Common myeloid progenitor, CD34-positive (primary cell): ENCODE data around the gene NUDT22.

Source experiments
- CTCF ChIA-PET: fragments of 350-600 bp; sonication (Branson Sonifier 250); formaldehyde crosslinking; loops from one replicate; lab custom pipeline; 2021; ENCODE audit warnings: antibody characterized with exemption; lab: Charles Lee
- POLR2A ChIA-PET: fragments of 350-600 bp; sonication (Branson Sonifier 250); formaldehyde crosslinking; loops from one replicate; lab custom pipeline; 2021; ENCODE audit warnings: antibody characterized with exemption; lab: Charles Lee
- DNase-seq, 3 donors: peaks; one replicate each; pipeline versions ENCODE4 v3.0.0 to v3.0.0-alpha.2; 2013
- H3K27ac ChIP-seq, 2 experiments: 1 replicate in 1 of 2; 2 replicates in 1 of 2; pipeline ENCODE4 v1.7.0; 2013; ENCODE audit warnings: inconsistent platforms in 2 of 2, low read length in 2 of 2, mild to moderate bottlenecking in 2 of 2, low read depth in 1 of 2, moderate library complexity in 1 of 2; ENCODE audit not compliant: severe bottlenecking in 2 of 2, insufficient read depth in 1 of 2, poor library complexity in 1 of 2
- H3K27me3 ChIP-seq, 5 experiments: replicated peaks in 2 of 5; 1 replicate in 3 of 5; 2 replicates in 2 of 5; pipeline versions ENCODE4 v1.6.1 to v1.7.0; 2013; ENCODE audit warnings: low read length in 4 of 5, mild to moderate bottlenecking in 2 of 5, moderate library complexity in 2 of 5, inconsistent platforms in 1 of 5; ENCODE audit not compliant: insufficient read depth in 5 of 5, control insufficient read depth in 4 of 5
- H3K36me3 ChIP-seq, 4 experiments: 1 replicate in 2 of 4; 2 replicates in 2 of 4; pipeline versions ENCODE4 v1.6.1 to v1.7.0; 2013; ENCODE audit warnings: low read length in 3 of 4, control low read depth in 1 of 4, mild to moderate bottlenecking in 1 of 4; ENCODE audit not compliant: control insufficient read depth in 4 of 4, insufficient read depth in 4 of 4
- H3K4me1 ChIP-seq, 4 experiments: 1 replicate in 3 of 4; 2 replicates in 1 of 4; pipeline versions ENCODE4 v1.6.1 to v1.7.1; 2013; ENCODE audit warnings: low read length in 3 of 4, mild to moderate bottlenecking in 3 of 4, control low read depth in 1 of 4, inconsistent platforms in 1 of 4, moderate library complexity in 1 of 4; ENCODE audit not compliant: control insufficient read depth in 4 of 4, insufficient read depth in 4 of 4; ENCODE audit errors: control extremely low read depth in 1 of 4
- H3K4me3 ChIP-seq, 7 experiments: 1 replicate in 4 of 7; 2 replicates in 3 of 7; pipeline versions ENCODE4 v1.5.1 to v1.7.0; 2013; ENCODE audit warnings: mild to moderate bottlenecking in 7 of 7, low read length in 6 of 7, moderate library complexity in 6 of 7, inconsistent platforms in 2 of 7, low read depth in 2 of 7, control low read depth in 1 of 7; ENCODE audit not compliant: insufficient read depth in 4 of 7, control insufficient read depth in 1 of 7; ENCODE audit errors: extremely low read depth in 1 of 7
- H3K9me3 ChIP-seq, 5 experiments: 1 replicate in 4 of 5; 2 replicates in 1 of 5; pipeline versions ENCODE4 v1.6.1 to v1.7.1; 2013; ENCODE audit warnings: low read length in 4 of 5, mild to moderate bottlenecking in 2 of 5, inconsistent platforms in 1 of 5, low read depth in 1 of 5, moderate library complexity in 1 of 5; ENCODE audit not compliant: control insufficient read depth in 4 of 5, insufficient read depth in 2 of 5; ENCODE audit errors: control extremely low read depth in 1 of 5
- WGBS: methylation state at CpG from one replicate; pipeline ENCODE4 v1.1.5; 2013; ENCODE audit not compliant: insufficient coverage; 5-methylcytosine and 5-hydroxymethylcytosine counted together

Gene NUDT22

DNA sequence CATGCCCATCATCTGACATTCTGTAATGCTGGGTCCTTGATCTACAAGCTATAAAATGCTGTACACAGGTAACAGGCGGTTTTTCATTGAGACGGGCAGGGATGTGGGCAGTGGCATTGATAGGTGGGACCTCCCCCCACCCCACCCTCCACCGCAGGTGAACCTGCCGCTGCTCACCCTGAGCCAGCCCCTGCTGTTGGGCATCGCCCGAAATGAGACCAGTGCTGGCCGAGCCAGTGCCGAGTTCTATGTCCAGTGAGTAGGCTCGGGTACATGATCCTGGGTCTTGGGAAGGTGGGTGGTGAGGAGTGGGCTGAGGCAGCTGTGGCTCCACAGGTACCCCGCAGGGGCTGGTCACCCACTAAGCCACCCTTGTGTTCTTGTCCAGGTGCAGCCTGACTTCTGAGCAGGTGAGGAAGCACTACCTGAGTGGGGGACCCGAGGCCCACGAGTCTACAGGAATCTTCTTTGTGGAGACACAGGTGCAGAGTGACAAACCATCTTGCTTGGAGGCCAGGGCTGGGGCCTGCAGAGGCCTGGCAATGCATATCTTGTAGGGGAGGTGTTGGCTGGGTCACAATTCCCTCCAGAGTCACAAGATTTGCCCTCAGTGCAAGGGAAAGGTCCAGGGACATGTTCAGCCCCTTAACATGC is 3.1 kb downstream of the NUDT22 start:
- Histone ChIP-seq H3K27me3 (no peaks in the 10 kb centered on the region), H3K4me3 (peak overlapping the region in 2 of 7 experiments; percentile 89 to 92), H3K9me3 (no peaks in the 10 kb centered on the region), H3K4me1 (peaks cover 0 to 65% (median 59%) of the 10 kb centered on the region in 4 experiments), H3K27ac (peak overlapping the region in 1 of 2 experiments; percentile 83), H3K36me3 (peaks cover 0 to 8% (median 1%) of the 10 kb centered on the region in 4 experiments)
- ChIA-PET CTCF (interaction anchor here (1.2 to 5.4 kb wide), 3 partner anchors 23 to 75 kb away, joined by 3 to 58 read pairs (median 4); partner anchors contain the start of gene FERMT3), POLR2A (interaction anchor here (0.8 to 3.1 kb wide), 3 partner anchors 12 to 75 kb away, joined by 3 to 12 read pairs (median 3); partner anchors contain the start of genes FERMT3 and FKBP2)
- WGBS, result 86% methylated on average over 6 of the region's 12 CpGs
- no peak for DNase-seq

DNA sequence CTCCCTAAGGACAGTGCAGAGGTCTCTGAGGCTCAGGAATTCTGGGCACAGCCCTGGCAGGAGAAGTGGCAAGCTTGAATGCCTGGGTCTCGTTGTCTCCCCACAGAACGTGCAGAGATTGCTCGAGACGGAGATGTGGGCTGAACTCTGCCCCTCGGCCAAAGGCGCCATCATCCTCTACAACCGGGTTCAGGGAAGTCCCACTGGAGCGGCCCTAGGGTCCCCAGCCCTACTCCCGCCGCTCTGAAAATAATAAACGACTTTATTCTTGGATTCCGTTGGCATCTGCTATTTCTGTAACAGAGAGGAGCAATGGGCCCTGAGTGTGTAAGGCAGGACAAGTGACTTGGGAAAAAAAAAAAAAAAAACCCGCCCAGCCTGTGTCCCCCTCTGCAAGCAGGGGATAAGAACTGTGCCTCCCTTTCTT is 3.7 kb downstream of the NUDT22 start:
- H3K27ac ChIP-seq, result peak overlapping the region in 1 of 2 experiments; percentile 83
- no peaks in the 10 kb centered on the region for H3K27me3 ChIP-seq
- ChIA-PET POLR2A (interaction anchor here (0.8 to 3.1 kb wide), 4 partner anchors 11 to 75 kb away, joined by 3 to 12 read pairs (median 4); partner anchors contain the start of genes FERMT3 and FKBP2), CTCF (interaction anchor here (1.2 to 5.4 kb wide), 3 partner anchors 24 to 75 kb away, joined by 3 to 58 read pairs (median 4); partner anchors contain the start of gene FERMT3)
- no peaks in the 10 kb centered on the region for H3K9me3 ChIP-seq
- peak overlapping the region in 6 of 7 experiments; percentile 73 to 92 (median 82) for H3K4me3 ChIP-seq
- DNase-seq, result no peak
- peaks cover 0 to 4% (median 0%) of the 10 kb centered on the region in 4 experiments for H3K36me3 ChIP-seq
- H3K4me1 ChIP-seq, result peaks cover 0 to 60% (median 58%) of the 10 kb centered on the region in 4 experiments
- WGBS, result 74% methylated on average over 9 of the region's 13 CpGs

DNA sequence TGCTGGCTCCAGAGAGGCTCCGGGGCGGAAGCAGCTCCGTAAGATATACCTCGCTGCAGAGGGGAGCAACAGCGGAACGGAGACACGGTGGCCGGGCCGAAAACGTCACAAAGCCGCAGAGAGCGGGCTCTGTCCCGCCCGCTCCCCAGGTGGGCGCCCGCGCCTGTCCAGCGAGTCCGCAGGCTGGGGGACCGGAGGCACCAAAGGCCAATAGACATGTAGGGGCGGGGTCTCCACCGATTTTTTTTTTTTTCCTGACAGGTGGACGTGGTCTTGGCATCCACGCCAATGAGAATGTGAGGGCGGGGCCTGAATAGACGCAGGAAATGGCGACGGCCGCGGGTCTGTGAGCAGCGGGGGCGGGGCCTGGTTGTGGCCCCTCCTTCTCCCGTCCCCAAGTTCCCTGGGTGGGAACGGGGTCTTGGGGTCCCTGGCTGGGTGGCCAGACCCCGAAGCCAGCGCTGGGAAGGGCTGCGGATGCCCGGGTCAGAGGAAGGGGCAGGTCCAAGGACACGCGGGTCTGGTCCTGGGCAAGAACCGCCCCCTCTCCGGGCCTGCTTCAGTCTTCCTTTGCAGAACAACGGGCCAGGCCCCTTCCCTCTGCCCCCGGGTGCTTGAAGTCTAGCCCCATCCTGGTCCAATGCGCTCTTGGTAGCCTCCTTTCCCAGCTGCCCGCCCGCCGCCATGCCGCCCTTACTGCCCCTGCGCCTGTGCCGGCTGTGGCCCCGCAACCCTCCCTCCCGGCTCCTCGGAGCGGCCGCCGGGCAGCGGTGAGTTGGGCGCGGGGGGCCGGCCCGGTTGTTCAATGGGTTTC is 4.3 kb downstream of the NUDT22 start, which contains the start of gene DNAJC4:
DNAJC4 (plus strand) TSS at position 378 of the 814 bp plus-strand sequence; CDS start at position 685, 307 bp downstream.
- Histone ChIP-seq H3K27me3 (no peaks in the 10 kb centered on the region), H3K36me3 (peaks cover 0 to 4% (median 0%) of the 10 kb centered on the region in 4 experiments), H3K4me3 (peak within 1 kb of the TSS; percentile 72 to 92 (median 77)), H3K27ac (peak within 1 kb of the TSS; percentile 40 to 83), H3K4me1 (peaks cover 0 to 60% (median 58%) of the 10 kb centered on the region in 4 experiments), H3K9me3 (no peaks in the 10 kb centered on the region)
- CTCF ChIA-PET, result interaction anchor here (0.5 to 5.4 kb wide), 3 partner anchors 24 to 74 kb away, joined by 3 to 58 read pairs (median 4); partner anchors contain the start of gene FERMT3
- WGBS, result under 1% methylated on average over 60 of the region's 62 CpGs
- POLR2A ChIA-PET, result interaction anchor here (0.6 to 3.1 kb wide), 5 partner anchors 11 to 71 kb away, joined by 3 to 12 read pairs (median 4); partner anchors contain the start of genes FERMT3 and FKBP2
- DNase-seq, result peak; percentile 88 to 93 (median 92)

DNA sequence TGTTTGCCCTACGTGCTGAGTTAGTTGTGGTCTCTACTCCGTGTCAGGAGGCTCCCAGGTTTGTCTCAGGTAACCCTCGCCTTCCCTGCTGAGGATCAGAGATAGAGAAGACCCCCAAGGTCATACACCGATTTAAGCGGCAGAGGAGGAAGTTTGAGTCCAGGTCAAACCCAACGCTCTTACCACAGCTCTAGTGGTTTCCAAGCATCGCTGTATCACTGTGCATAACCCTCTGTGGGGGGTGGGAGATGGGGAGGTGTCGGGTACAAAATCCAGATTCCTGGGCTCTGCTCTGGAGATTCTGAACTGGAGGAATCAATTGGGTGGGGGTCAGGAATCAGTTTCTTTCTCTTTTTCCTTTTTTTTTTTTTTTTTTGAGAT is 4.9 kb downstream of the NUDT22 start:
- POLR2A ChIA-PET, result interaction anchor here (1.2 to 3.1 kb wide), 4 partner anchors 10 to 24 kb away, joined by 3 to 12 read pairs (median 4); partner anchors contain the start of genes FERMT3 and FKBP2
- CTCF ChIA-PET, result interaction anchor here (0.5 to 5.4 kb wide), 3 partner anchors 20 to 70 kb away, joined by 4 to 58 read pairs (median 6); partner anchors contain the start of genes FERMT3 and PLCB3
- Histone ChIP-seq H3K4me1 (peaks cover 0 to 59% (median 57%) of the 10 kb centered on the region in 4 experiments), H3K36me3 (peaks cover 0 to 4% (median 0%) of the 10 kb centered on the region in 4 experiments), H3K4me3 (peak overlapping the region; percentile 72 to 92 (median 77)), H3K9me3 (no peaks in the 10 kb centered on the region), H3K27ac (peak overlapping the region in 1 of 2 experiments; percentile 83), H3K27me3 (no peaks in the 10 kb centered on the region)
- DNase-seq, result peak; percentile 53 to 86 (median 83)
- WGBS, result 0% methylated on average over 3 of the region's 8 CpGs

DNA sequence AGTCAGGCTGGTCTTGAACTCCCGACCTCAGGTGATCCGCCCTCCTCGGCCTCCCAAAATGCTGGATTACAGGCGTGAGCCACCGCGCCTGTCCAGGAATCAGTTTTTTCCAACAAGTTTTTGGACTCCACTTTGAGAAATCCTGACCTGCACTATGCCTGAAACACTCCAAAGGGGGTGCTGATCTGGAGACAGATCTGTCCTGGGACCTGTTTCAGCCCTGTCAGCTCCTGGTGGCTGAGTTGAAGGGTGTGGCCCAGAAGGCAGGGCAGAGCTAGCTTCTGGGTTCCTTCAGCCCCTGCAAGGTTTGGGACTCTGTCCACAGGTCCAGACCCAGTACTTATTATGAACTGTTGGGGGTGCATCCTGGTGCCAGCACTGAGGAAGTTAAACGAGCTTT is 5.5 kb downstream of the NUDT22 start:
- Histone ChIP-seq H3K4me3 (peak overlapping the region in 1 of 7 experiments; percentile 21), H3K9me3 (no peaks in the 10 kb centered on the region), H3K4me1 (peaks cover 0 to 56% (median 53%) of the 10 kb centered on the region in 4 experiments), H3K27me3 (no peaks in the 10 kb centered on the region), H3K36me3 (peaks cover 0 to 4% (median 0%) of the 10 kb centered on the region in 4 experiments), H3K27ac (no peak overlapping the region)
- ChIA-PET POLR2A (interaction anchor here (1.2 to 3.1 kb wide), 3 partner anchors 10 to 25 kb away, joined by 3 to 12 read pairs (median 4); partner anchors contain the start of genes FERMT3 and FKBP2), CTCF (interaction anchor here (0.9 to 5.4 kb wide), 5 partner anchors 16 to 71 kb away, joined by 3 to 58 read pairs (median 3); partner anchors contain the start of genes FERMT3 and PLCB3)
- no peak for DNase-seq
- WGBS, result 84% methylated on average over 6 of the region's 7 CpGs
